T47D (cell line): Measurements from ENCODE around the gene KLHDC4.
"Not testable (repeated sequence)": the region's sequence is repeated elsewhere in the genome, so short reads cannot be mapped to it uniquely, and the experiment has no call there.

Source experiments
- DNase-seq, 2 experiments: peaks; one replicate each; pipeline versions ENCODE4 v3.0.0 to v3.0.0-alpha.2; 2011 to 2012; ENCODE audit warnings: low read depth in 1 of 2, low spot score in 1 of 2
- JUND ChIP-seq: IDR thresholded peaks from 2 replicates; pipeline ENCODE4 v1.6.1; 2012; ENCODE audit warnings: low read depth
- in situ Hi-C: cut with HindIII; loops from 2 replicates; pipeline ENCODE4 v1.10.0; 2016; ENCODE audit warnings: low sequenced_read_pairs, low pct_unique_long_range_greater_than_20kb

Gene KLHDC4

GRCh38 chr16:87731607-87732006 is 34.2 kb downstream of the KLHDC4 start:
- in situ Hi-C loops, result no loop called here
- DNase-seq, result no peak
- TF ChIP-seq JUND, result no peak

GRCh38 chr16:87729266-87729954 is 36.4 kb downstream of the KLHDC4 start:
- no peak for TF ChIP-seq JUND
- in situ Hi-C loops, result no loop called here

GRCh38 chr16:87728026-87728425 is 37.8 kb downstream of the KLHDC4 start:
- in situ Hi-C loops, result no loop called here
- TF ChIP-seq JUND, result no peak
- no peak for DNase-seq

More at GRCh38 chr16:87729266-87729954, 36.4 kb downstream of the KLHDC4 start:
- no peak for DNase-seq

- in situ Hi-C loops, result no loop called here
- no peak for TF ChIP-seq JUND
Measured at GRCh38 chr16:87727346-87727745, 38.4 kb downstream of the KLHDC4 start.

GRCh38 chr16:87726577-87726976 is 39.2 kb downstream of the KLHDC4 start:
- in situ Hi-C loops, DNase-seq: not testable (repeated sequence)

More at GRCh38 chr16:87727346-87727745, 38.4 kb downstream of the KLHDC4 start:
- no peak for DNase-seq

GRCh38 chr16:87725596-87726235 is 40.1 kb downstream of the KLHDC4 start:
- no peak for DNase-seq
- no peak for TF ChIP-seq JUND
- in situ Hi-C loops, result no loop called here

- in situ Hi-C loops, result no loop called here
- DNase-seq, result no peak
Measured at GRCh38 chr16:87724490-87725291, 41.1 kb downstream of the KLHDC4 start.

GRCh38 chr16:87723226-87723623 is 42.6 kb downstream of the KLHDC4 start:
- TF ChIP-seq JUND, result no peak
- no peak for DNase-seq

More at GRCh38 chr16:87724490-87725291, 41.1 kb downstream of the KLHDC4 start:
- TF ChIP-seq JUND, result no peak

GRCh38 chr16:87722590-87723225 is 43.1 kb downstream of the KLHDC4 start:
- in situ Hi-C loops, result no loop called here
- no peak for DNase-seq
- no peak for TF ChIP-seq JUND

More at GRCh38 chr16:87723226-87723623, 42.6 kb downstream of the KLHDC4 start:
- in situ Hi-C loops, result no loop called here

- in situ Hi-C loops, result no loop called here
- no peak for TF ChIP-seq JUND
- no peak for DNase-seq
Measured at GRCh38 chr16:87721622-87722585, 43.9 kb downstream of the KLHDC4 start.

GRCh38 chr16:87720446-87720845 is 45.3 kb downstream of the KLHDC4 start:
- TF ChIP-seq JUND, result no peak
- DNase-seq, result no peak
- in situ Hi-C loops, result no loop called here

GRCh38 chr16:87718831-87719230 is 47.0 kb downstream of the KLHDC4 start:
- in situ Hi-C loops, DNase-seq: not testable (repeated sequence)
